WERI-Rb-1 (cell line): ENCODE data around the gene NTN4.
"Not testable (repeated sequence)": the region's sequence is repeated elsewhere in the genome, so short reads cannot be mapped to it uniquely, and the experiment has no call there.

Source experiments
- DNase-seq: peaks from one replicate; pipeline ENCODE4 v3.0.0-alpha.2; 2020
- H3K27ac ChIP-seq: fragments of 250-450 bp; sonication (Bioruptor Pico); 2 replicates; pipeline ENCODE4 v1.5.1; 2020; ENCODE audit warnings: mild to moderate bottlenecking, moderate library complexity
- H3K27me3 ChIP-seq: fragments of 250-450 bp; sonication (Bioruptor Pico); 2 replicates; pipeline ENCODE4 v1.5.1; 2021; ENCODE audit warnings: mild to moderate bottlenecking, low read depth, moderate library complexity; ENCODE audit not compliant: insufficient read depth, severe bottlenecking
- H3K36me3 ChIP-seq: fragments of 250-450 bp; sonication (Bioruptor Pico); 2 replicates; pipeline ENCODE4 v1.5.1; 2020; ENCODE audit warnings: mild to moderate bottlenecking, moderate library complexity
- H3K4me3 ChIP-seq: 2 replicates; pipeline ENCODE4 v1.5.1; 2011; ENCODE audit warnings: low read depth, mild to moderate bottlenecking, control low read depth, low read length
- H3K9me3 ChIP-seq: fragments of 250-450 bp; sonication (Bioruptor Pico); 2 replicates; pipeline ENCODE4 v1.5.1; 2021; ENCODE audit warnings: mild to moderate bottlenecking, moderate library complexity; ENCODE audit not compliant: severe bottlenecking
- TF ChIP-seq, protein P1 (sequence below): IDR thresholded peaks from 2 replicates; pipeline ENCODE4 v1.5.1; 2011; ENCODE audit warnings: low read depth, mild to moderate bottlenecking, control low read depth, inconsistent platforms, low read length

NTN4 gene

DNA sequence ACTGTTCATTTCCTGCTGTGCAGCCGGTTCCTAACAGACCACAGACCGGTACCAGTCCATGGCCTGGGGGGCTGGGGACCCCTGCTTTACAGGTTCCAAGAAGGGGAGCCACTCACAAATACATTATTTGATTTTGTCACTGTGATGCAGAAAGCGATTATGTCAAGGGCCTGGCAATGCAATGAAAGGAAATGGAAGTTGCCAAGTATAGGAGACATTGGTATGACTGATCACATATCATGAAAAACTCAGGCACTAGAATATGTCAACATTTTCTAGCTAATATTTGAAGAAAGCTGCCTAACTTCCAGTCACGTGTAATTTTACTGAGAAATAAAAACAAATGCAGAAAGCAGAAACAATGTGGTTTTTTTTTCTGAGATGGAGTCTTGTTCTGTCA lies 170.4 kb downstream of the NTN4 start:
- Histone ChIP-seq H3K4me3 (no peak overlapping the region), H3K27me3 (no peaks in the 10 kb centered on the region), H3K9me3 (no peaks in the 10 kb centered on the region), H3K36me3 (no peaks in the 10 kb centered on the region), H3K27ac (no peak overlapping the region)
- TF ChIP-seq, protein P1, sequence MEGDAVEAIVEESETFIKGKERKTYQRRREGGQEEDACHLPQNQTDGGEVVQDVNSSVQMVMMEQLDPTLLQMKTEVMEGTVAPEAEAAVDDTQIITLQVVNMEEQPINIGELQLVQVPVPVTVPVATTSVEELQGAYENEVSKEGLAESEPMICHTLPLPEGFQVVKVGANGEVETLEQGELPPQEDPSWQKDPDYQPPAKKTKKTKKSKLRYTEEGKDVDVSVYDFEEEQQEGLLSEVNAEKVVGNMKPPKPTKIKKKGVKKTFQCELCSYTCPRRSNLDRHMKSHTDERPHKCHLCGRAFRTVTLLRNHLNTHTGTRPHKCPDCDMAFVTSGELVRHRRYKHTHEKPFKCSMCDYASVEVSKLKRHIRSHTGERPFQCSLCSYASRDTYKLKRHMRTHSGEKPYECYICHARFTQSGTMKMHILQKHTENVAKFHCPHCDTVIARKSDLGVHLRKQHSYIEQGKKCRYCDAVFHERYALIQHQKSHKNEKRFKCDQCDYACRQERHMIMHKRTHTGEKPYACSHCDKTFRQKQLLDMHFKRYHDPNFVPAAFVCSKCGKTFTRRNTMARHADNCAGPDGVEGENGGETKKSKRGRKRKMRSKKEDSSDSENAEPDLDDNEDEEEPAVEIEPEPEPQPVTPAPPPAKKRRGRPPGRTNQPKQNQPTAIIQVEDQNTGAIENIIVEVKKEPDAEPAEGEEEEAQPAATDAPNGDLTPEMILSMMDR = no peak
- DNase-seq = no peak

DNA sequence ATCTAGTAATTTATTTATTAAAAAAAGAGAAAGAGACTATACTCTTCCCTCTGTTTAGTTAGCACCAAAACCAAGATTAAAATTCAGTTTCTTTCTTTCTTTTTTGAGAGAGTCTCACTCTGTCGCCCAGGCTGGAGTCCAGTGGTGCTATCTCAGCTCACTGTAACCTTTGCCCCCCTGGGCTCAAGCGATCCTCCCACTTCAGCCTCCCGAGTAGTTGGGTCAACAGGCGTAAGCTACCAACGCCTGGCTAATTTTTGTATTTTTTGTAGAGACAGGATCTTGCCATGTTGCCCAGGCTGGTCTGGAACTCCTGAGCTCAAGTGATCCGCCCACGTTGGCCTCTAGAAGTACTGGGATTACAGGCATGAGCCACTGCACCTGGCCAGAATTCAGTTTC lies 174.1 kb downstream of the NTN4 start:
- H3K9me3 ChIP-seq, H3K27ac ChIP-seq, DNase-seq, H3K36me3 ChIP-seq, H3K27me3 ChIP-seq, H3K4me3 ChIP-seq: not testable (repeated sequence)

DNA sequence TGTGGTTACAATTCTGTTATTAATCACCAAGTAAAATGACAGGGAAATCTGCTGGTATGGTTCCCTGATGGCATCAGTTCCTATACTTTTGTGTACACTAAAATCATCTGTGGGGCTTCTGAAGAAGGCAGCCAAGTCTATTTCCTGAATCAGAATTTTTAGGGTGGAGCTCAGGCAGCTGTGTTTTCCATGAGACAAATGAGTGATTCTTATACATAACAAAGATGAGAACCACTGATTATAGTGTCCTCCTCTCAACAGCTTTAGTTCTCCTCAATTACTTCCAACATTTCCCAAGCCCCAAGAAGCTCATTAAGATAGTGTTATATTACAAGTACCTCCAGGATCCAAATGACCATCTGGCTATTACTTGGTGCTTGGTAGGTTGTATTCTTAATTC lies 174.8 kb downstream of the NTN4 start:
- Histone ChIP-seq H3K36me3 (no peaks in the 10 kb centered on the region), H3K27ac (no peak overlapping the region), H3K4me3 (no peak overlapping the region), H3K27me3 (no peaks in the 10 kb centered on the region), H3K9me3 (no peaks in the 10 kb centered on the region)
- no peak for DNase-seq
- TF ChIP-seq, protein P1 = no peak

DNA sequence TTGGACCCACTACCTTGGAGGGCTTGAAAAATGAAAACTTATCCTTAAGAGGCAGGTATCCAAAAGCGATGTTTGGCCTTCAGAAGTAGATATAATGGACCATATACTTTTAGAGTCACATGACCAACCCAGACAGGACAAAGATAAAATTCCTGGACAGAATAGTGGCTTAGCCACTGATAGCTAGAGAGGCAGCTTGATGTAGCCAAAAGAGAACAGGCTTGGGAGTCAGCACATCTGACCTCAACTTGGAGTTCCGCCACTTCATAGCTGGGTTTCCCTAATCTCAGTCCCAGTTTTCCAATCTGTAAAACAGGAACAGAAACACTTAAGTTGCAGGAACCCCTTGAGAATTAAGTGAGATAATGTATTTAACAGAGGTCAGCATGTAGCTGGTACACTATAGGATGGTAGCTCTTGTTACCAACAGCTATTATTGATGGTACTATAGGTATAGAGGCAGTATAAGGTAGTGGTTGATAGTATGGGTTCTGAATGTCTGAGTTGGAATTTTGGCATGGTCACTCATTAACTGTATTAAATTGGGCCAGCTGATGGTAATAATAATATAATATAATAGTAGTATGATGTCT lies 176.1 kb downstream of the NTN4 start:
- Histone ChIP-seq H3K9me3 (no peaks in the 10 kb centered on the region), H3K27me3 (no peaks in the 10 kb centered on the region), H3K36me3 (no peaks in the 10 kb centered on the region), H3K4me3 (no peak overlapping the region), H3K27ac (no peak overlapping the region)
- TF ChIP-seq, protein P1 = no peak
- no peak for DNase-seq

DNA sequence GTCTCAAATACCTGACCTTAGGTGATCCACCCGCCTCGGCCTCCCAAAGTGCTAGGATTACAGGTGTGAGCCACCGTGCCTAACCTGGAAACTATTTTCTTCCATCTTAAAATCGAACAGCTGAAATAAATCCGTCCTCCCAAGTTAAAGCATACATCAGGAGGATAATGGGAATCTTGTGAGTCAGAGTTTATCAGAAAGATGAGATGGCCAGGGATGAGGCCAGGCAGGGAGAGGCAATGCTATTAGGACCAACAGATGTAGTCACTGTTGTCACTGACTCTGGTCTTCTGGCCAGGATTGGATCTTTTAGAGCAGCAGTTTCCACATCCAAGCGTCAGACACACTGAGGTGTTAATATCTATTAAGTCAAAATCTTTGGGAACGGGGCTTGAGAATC lies 177.5 kb downstream of the NTN4 start:
- H3K27me3 ChIP-seq = no peaks in the 10 kb centered on the region
- H3K4me3 ChIP-seq = no peak overlapping the region
- DNase-seq = no peak
- no peaks in the 10 kb centered on the region for H3K36me3 ChIP-seq
- no peak overlapping the region for H3K27ac ChIP-seq
- H3K9me3 ChIP-seq = no peaks in the 10 kb centered on the region
- TF ChIP-seq, protein P1 = no peak

DNA sequence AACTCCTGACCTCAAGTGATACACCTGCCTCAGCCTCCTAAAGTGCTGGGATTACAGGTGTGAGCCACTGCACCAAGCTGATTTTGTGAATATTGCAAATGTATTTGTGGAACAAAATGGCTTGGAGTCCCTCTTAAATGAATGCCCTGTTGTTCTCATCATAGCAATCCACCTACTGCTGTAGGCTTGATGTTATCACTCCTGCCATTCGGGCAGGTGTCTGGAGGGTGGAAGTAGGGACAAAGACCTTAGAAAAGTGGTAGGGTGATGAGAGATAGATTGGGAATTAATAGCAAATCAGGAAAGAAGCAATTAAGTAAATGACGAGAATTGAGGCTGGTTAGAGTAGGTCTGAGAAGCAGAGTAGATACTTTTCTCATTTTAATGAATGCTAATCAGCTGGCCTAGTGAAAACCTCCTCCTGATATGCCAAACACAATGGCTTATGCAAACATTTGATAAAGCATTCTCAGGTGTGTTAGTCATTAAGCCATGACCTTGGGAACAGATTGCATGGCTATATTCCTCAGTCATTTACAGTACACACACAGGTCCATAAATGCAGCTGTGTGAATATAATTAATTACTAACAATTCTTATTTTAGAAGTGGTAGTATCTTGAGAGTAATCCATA lies 178.8 kb downstream of the NTN4 start:
- no peak overlapping the region for H3K4me3 ChIP-seq
- no peaks in the 10 kb centered on the region for H3K27me3 ChIP-seq
- DNase-seq = no peak
- TF ChIP-seq, protein P1 = no peak
- H3K36me3 ChIP-seq = no peaks in the 10 kb centered on the region
- no peaks in the 10 kb centered on the region for H3K9me3 ChIP-seq
- no peak overlapping the region for H3K27ac ChIP-seq
